22Rv1 (cell line): Measurements from ENCODE around the gene HOMER1.

Source experiments
- CTCF ChIP-seq: fragments of 450-650 bp; IDR thresholded peaks from 2 replicates; pipeline ENCODE4 v1.5.1; 2017; ENCODE audit warnings: mild to moderate bottlenecking
- ZFX ChIP-seq: fragments of 450-650 bp; IDR thresholded peaks from 2 replicates; pipeline ENCODE4 v1.6.1; 2017; ENCODE audit warnings: antibody characterized with exemption, borderline replicate concordance

- TF ChIP-seq CTCF: no peak
- no peak for TF ChIP-seq ZFX
Measured at GRCh38 chr5:79562351-79563246, 48.7 kb upstream of the HOMER1 start.
